ENCODE results near the gene ATF7. TPM values are rescaled to one million over a fixed set of nuclear protein-coding genes. Genes with fewer than 3 reads are reported as not detected.

Gene ATF7
- total and polyA plus RNA-seq, 2 of the 13 experiments (the other 11 are each of a cell fraction or from before 2014, with no cell fraction given), result 9.6 to 16.2 TPM

- TF ChIP-seq FOXK1 (CRISPR knock-in tag; IDR thresholded peaks at IDR 0.05; ENCODE audit: borderline replicate concordance, low read depth), result 0 out of 2 replicates have a peak, but pooled peaks have one; percentile 33
- no peak for TF ChIP-seq MBNL3 (CRISPR knock-in tag; conservative IDR thresholded peaks at IDR 0.05)
- TF ChIP-seq, protein P1, sequence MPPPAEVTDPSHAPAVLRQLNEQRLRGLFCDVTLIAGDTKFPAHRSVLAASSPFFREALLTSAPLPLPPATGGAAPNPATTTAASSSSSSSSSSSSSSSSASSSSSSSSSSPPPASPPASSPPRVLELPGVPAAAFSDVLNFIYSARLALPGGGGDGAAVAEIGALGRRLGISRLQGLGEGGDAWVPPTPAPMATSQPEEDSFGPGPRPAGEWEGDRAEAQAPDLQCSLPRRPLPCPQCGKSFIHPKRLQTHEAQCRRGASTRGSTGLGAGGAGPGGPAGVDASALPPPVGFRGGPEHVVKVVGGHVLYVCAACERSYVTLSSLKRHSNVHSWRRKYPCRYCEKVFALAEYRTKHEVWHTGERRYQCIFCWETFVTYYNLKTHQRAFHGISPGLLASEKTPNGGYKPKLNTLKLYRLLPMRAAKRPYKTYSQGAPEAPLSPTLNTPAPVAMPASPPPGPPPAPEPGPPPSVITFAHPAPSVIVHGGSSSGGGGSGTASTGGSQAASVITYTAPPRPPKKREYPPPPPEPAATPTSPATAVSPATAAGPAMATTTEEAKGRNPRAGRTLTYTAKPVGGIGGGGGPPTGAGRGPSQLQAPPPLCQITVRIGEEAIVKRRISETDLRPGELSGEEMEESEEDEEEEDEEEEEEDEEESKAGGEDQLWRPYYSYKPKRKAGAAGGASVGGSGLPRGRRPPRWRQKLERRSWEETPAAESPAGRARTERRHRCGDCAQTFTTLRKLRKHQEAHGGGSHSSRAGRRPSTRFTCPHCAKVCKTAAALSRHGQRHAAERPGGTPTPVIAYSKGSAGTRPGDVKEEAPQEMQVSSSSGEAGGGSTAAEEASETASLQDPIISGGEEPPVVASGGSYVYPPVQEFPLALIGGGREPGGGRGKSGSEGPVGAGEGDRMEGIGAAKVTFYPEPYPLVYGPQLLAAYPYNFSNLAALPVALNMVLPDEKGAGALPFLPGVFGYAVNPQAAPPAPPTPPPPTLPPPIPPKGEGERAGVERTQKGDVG (CRISPR knock-in tag; IDR thresholded peaks at IDR 0.05; ENCODE audit: borderline replicate concordance), result 0 out of 2 replicates have a peak, but pooled peaks have one; percentile 93
- TF ChIP-seq ZNF431 (CRISPR knock-in tag; IDR thresholded peaks at IDR 0.05; ENCODE audit: borderline replicate concordance, low read depth), result peak; percentile 78; the same call in 1 of the 2 replicates
- TF ChIP-seq BCL6 (CRISPR knock-in tag; IDR thresholded peaks at IDR 0.05), result 0 out of 2 replicates have a peak, but pooled peaks have one; percentile 23
- peak; percentile 41; the same call in 1 of the 2 replicates for TF ChIP-seq ZNF101 (CRISPR knock-in tag; IDR thresholded peaks at IDR 0.05; ENCODE audit: borderline replicate concordance, low read depth)
- TF ChIP-seq TARDBP (CRISPR knock-in tag; IDR thresholded peaks at IDR 0.05), result peak; percentile 65; the same call in 1 of the 2 replicates
- TF ChIP-seq JUNB (CRISPR knock-in tag; IDR thresholded peaks at IDR 0.05; ENCODE audit: borderline replicate concordance), result no peak
- no peak for TF ChIP-seq SIX1 (CRISPR knock-in tag; IDR thresholded peaks at IDR 0.05; ENCODE audit: borderline replicate concordance)
- TF ChIP-seq ZNF160 (CRISPR knock-in tag; IDR thresholded peaks at IDR 0.05), result no peak
- no peak for TF ChIP-seq FLYWCH1 (CRISPR knock-in tag; IDR thresholded peaks at IDR 0.05)
- no peak for TF ChIP-seq CHCHD3 (CRISPR knock-in tag; IDR thresholded peaks at IDR 0.05)
- TF ChIP-seq ZXDC (CRISPR knock-in tag; IDR thresholded peaks at IDR 0.05), result no peak
- TF ChIP-seq MXD4 (CRISPR knock-in tag; IDR thresholded peaks at IDR 0.05), result peak; percentile 60; the same call in 1 of the 2 replicates
- TF ChIP-seq KLF16 (CRISPR knock-in tag; IDR thresholded peaks at IDR 0.05), result no peak; a peak in 1 of 4 replicates
- TF ChIP-seq ZNF691 (CRISPR knock-in tag; IDR thresholded peaks at IDR 0.05; ENCODE audit: borderline replicate concordance, low read depth), result peak; percentile 53; the same call in 1 of the 2 replicates
- TF ChIP-seq TAF15 (IDR thresholded peaks at IDR 0.05; ENCODE audit: low read depth, low read length, poor library complexity, severe bottlenecking), result peak; percentile 83
- peak; percentile 44; the same call in 1 of the 2 replicates for TF ChIP-seq HCFC1 (IDR thresholded peaks at IDR 0.05; ENCODE audit: low read depth, low read length)
- peak; percentile 51; the same call in 1 of the 2 replicates for TF ChIP-seq DPF2 (CRISPR knock-in tag; IDR thresholded peaks at IDR 0.05; ENCODE audit: borderline replicate concordance, low read depth)
- TF ChIP-seq NR2C2 (CRISPR knock-in tag; IDR thresholded peaks at IDR 0.05; ENCODE audit: borderline replicate concordance), result peak; percentile 34; the same call in 1 of the 2 replicates
- 0 out of 2 replicates have a peak, but pooled peaks have one; percentile 60 for TF ChIP-seq KLF6 (CRISPR knock-in tag; IDR thresholded peaks at IDR 0.05)
- TF ChIP-seq ATM (IDR thresholded peaks at IDR 0.05; ENCODE audit: borderline replicate concordance), result no peak
Measured at GRCh38 chr12:53625946-53626701, at the start of gene ATF7 (continued).

Measured in HepG2 (cell line).